Neural cell (in vitro differentiated cells): Measurements from ENCODE around the gene MYL4.

Source experiments
- EP300 ChIP-seq: fragments of 450-650 bp; conservative IDR thresholded peaks from 2 replicates; pipeline ENCODE4 v1.6.1; 2014; ENCODE audit warnings: antibody characterized with exemption, mild to moderate bottlenecking, moderate library complexity; ENCODE audit not compliant: poor library complexity, severe bottlenecking
- EZH2 ChIP-seq: fragments of 200-600, 300-800 bp; shearing (Covaris generic), sonication (generic); IDR thresholded peaks from 2 replicates; pipeline ENCODE4 v1.6.1; 2014; ENCODE audit warnings: antibody characterized with exemption, low read length, borderline replicate concordance, mild to moderate bottlenecking; ENCODE audit not compliant: insufficient read depth, poor library complexity, severe bottlenecking
- POLR2AphosphoS5 ChIP-seq: IDR thresholded peaks from 2 replicates; pipeline ENCODE4 v1.6.1; 2012
- RAD21 ChIP-seq: fragments of 450-650 bp; conservative IDR thresholded peaks from 2 replicates; pipeline ENCODE4 v1.6.1; 2014; ENCODE audit warnings: antibody characterized with exemption, mild to moderate bottlenecking, moderate library complexity
- SMC3 ChIP-seq: fragments of 450-650 bp; conservative IDR thresholded peaks from 2 replicates; pipeline ENCODE4 v1.6.1; 2014; ENCODE audit warnings: antibody characterized with exemption, mild to moderate bottlenecking, moderate library complexity; ENCODE audit not compliant: poor library complexity
- TAF1 ChIP-seq: IDR thresholded peaks from 2 replicates; pipeline ENCODE4 v1.6.1; 2012; ENCODE audit warnings: low read depth
- TF ChIP-seq, protein P1 (sequence below): fragments of 450-650 bp; IDR thresholded peaks from 2 replicates; pipeline ENCODE4 v1.5.1; 2014; ENCODE audit warnings: antibody characterized with exemption, mild to moderate bottlenecking, moderate library complexity; ENCODE audit not compliant: poor library complexity, severe bottlenecking
- TF ChIP-seq, protein P2 (sequence below): IDR thresholded peaks from 2 replicates; pipeline ENCODE4 v1.6.1; 2012; ENCODE audit warnings: borderline replicate concordance

DNA sequence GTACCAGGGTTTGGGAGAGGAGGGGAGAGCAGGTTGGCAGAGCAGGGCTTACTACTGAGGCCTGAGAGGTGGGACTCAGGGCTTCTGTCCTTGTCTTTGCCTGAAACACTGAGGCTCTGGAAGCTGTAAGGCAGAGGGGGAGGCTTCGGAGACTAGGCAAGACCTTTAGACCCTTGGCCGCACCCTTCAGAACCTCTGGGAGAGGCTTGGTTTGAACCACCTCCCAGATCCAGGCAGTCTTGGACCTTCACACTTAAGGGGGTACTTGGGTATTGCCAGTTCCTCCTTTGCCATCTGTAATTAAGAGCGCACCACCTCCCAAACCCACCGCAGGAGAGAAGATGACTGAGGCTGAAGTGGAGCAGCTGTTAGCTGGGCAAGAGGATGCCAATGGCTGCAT is 12.9 kb downstream of the MYL4 start:
- TF ChIP-seq, protein P1, sequence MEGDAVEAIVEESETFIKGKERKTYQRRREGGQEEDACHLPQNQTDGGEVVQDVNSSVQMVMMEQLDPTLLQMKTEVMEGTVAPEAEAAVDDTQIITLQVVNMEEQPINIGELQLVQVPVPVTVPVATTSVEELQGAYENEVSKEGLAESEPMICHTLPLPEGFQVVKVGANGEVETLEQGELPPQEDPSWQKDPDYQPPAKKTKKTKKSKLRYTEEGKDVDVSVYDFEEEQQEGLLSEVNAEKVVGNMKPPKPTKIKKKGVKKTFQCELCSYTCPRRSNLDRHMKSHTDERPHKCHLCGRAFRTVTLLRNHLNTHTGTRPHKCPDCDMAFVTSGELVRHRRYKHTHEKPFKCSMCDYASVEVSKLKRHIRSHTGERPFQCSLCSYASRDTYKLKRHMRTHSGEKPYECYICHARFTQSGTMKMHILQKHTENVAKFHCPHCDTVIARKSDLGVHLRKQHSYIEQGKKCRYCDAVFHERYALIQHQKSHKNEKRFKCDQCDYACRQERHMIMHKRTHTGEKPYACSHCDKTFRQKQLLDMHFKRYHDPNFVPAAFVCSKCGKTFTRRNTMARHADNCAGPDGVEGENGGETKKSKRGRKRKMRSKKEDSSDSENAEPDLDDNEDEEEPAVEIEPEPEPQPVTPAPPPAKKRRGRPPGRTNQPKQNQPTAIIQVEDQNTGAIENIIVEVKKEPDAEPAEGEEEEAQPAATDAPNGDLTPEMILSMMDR, result no peak
- TF ChIP-seq EP300 (no peak), POLR2AphosphoS5 (no peak), RAD21 (no peak), EZH2 (no peak), TAF1 (no peak), SMC3 (no peak)
- TF ChIP-seq, protein P2, sequence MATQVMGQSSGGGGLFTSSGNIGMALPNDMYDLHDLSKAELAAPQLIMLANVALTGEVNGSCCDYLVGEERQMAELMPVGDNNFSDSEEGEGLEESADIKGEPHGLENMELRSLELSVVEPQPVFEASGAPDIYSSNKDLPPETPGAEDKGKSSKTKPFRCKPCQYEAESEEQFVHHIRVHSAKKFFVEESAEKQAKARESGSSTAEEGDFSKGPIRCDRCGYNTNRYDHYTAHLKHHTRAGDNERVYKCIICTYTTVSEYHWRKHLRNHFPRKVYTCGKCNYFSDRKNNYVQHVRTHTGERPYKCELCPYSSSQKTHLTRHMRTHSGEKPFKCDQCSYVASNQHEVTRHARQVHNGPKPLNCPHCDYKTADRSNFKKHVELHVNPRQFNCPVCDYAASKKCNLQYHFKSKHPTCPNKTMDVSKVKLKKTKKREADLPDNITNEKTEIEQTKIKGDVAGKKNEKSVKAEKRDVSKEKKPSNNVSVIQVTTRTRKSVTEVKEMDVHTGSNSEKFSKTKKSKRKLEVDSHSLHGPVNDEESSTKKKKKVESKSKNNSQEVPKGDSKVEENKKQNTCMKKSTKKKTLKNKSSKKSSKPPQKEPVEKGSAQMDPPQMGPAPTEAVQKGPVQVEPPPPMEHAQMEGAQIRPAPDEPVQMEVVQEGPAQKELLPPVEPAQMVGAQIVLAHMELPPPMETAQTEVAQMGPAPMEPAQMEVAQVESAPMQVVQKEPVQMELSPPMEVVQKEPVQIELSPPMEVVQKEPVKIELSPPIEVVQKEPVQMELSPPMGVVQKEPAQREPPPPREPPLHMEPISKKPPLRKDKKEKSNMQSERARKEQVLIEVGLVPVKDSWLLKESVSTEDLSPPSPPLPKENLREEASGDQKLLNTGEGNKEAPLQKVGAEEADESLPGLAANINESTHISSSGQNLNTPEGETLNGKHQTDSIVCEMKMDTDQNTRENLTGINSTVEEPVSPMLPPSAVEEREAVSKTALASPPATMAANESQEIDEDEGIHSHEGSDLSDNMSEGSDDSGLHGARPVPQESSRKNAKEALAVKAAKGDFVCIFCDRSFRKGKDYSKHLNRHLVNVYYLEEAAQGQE, result no peak
